Measurements from ENCODE around the gene KRT37.

DNA sequence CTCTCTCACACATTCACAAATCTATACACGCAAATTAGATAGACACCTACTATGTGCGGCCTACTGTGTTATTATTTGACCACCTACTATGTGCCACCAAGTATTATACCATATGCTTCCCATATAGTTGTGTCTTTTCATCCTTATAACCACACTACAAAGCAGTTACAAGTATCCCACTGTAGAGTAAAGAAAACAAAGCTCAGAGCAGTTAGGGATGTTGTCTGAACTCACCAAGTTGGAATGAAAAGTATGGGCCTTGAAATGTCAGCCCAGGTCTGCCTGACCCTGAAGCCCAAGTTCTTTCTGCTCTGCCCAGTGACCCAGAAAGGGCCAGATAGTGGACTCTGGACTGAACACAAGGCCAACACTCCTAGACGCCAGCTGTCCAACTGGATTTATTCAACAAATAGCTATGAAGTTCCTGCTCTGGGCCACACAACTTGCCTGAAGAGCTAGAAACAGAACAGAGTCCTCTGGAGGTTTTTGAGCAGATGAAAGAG lies 8.5 kb downstream of the KRT37 start:
- TF ChIP-seq CTCF (IDR thresholded peaks at IDR 0.05) (no peak), POLR2A (IDR thresholded peaks at IDR 0.05) (no peak)
